Central memory CD8-positive, alpha-beta T cell (primary cell): ENCODE data around the gene PPP4R1.
"Not testable (repeated sequence)": the region's sequence is repeated elsewhere in the genome, so short reads cannot be mapped to it uniquely, and the experiment has no call there.

Source experiments
- ATAC-seq: fragments of 150-1000 bp; cut with Tn5 transposase; replicated peaks from 2 replicates; pipeline ENCODE4 v1.10.0; 2022; ENCODE audit warnings: mild to moderate bottlenecking, moderate FRiP score, moderate number of reproducible peaks; ENCODE audit not compliant: poor library complexity, severe bottlenecking; ENCODE audit errors: extremely low read depth
- DNase-seq, 2 donors: peaks; one replicate each; pipeline ENCODE4 v3.0.0; 2021; ENCODE audit warnings: low spot score in 2 of 2
- H3K27ac Mint-ChIP-seq: one replicate; pipeline ENCODE4 v1.8.0; 2022; ENCODE audit warnings: low read depth, mild to moderate bottlenecking, moderate library complexity, mixed read lengths
- H3K27me3 Mint-ChIP-seq: one replicate; pipeline ENCODE4 v1.8.0; 2022; ENCODE audit warnings: mixed read lengths
- H3K36me3 Mint-ChIP-seq: one replicate; pipeline ENCODE4 v1.8.0; 2022; ENCODE audit warnings: mild to moderate bottlenecking, moderate library complexity, mixed read lengths; ENCODE audit not compliant: insufficient read depth
- H3K4me1 Mint-ChIP-seq: one replicate; pipeline ENCODE4 v1.8.0; 2022; ENCODE audit warnings: mixed read lengths
- H3K4me3 Mint-ChIP-seq: one replicate; pipeline ENCODE4 v1.8.0; 2022; ENCODE audit warnings: mild to moderate bottlenecking, moderate library complexity, mixed read lengths
- H3K9me3 Mint-ChIP-seq: one replicate; pipeline ENCODE4 v1.8.0; 2022; ENCODE audit warnings: mixed read lengths

The PPP4R1 gene

GRCh38 chr18:9617006-9617542 lies 2.7 kb upstream of the PPP4R1 start:
- H3K27ac Mint-ChIP-seq, result no peak overlapping the region
- ATAC-seq (no peak), DNase-seq (no peak)
- no peaks in the 10 kb centered on the region for H3K27me3 Mint-ChIP-seq
- H3K36me3 Mint-ChIP-seq, result peaks cover 6% of the 10 kb centered on the region
- H3K4me1 Mint-ChIP-seq, result peaks cover 34% of the 10 kb centered on the region
- H3K4me3 Mint-ChIP-seq, result no peak overlapping the region
- no peaks in the 10 kb centered on the region for H3K9me3 Mint-ChIP-seq

GRCh38 chr18:9616049-9616448 lies 1.7 kb upstream of the PPP4R1 start:
- no peaks in the 10 kb centered on the region for H3K27me3 Mint-ChIP-seq
- H3K27ac Mint-ChIP-seq, result no peak overlapping the region
- H3K4me1 Mint-ChIP-seq, result peaks cover 42% of the 10 kb centered on the region
- no peak for DNase-seq
- H3K9me3 Mint-ChIP-seq, result no peaks in the 10 kb centered on the region
- ATAC-seq, result no peak
- peaks cover 10% of the 10 kb centered on the region for H3K36me3 Mint-ChIP-seq
- H3K4me3 Mint-ChIP-seq, result peak overlapping the region; percentile 92

GRCh38 chr18:9615280-9615797 lies 980 bp upstream of the PPP4R1 start:
- no peaks in the 10 kb centered on the region for H3K9me3 Mint-ChIP-seq
- no peaks in the 10 kb centered on the region for H3K27me3 Mint-ChIP-seq
- H3K4me3 Mint-ChIP-seq, result peak overlapping the region; percentile 92
- no peak for DNase-seq
- H3K36me3 Mint-ChIP-seq, result peaks cover 16% of the 10 kb centered on the region
- H3K4me1 Mint-ChIP-seq, result peaks cover 45% of the 10 kb centered on the region
- no peak for ATAC-seq
- peak overlapping the region; percentile 74 for H3K27ac Mint-ChIP-seq

GRCh38 chr18:9613550-9614400 lies 584 bp downstream of the PPP4R1 start:
- Mint-ChIP-seq H3K9me3 (no peaks in the 10 kb centered on the region), H3K27me3 (no peaks in the 10 kb centered on the region), H3K36me3 (peaks cover 17% of the 10 kb centered on the region), H3K27ac (peak overlapping the region; percentile 93), H3K4me1 (peaks cover 44% of the 10 kb centered on the region), H3K4me3 (peak overlapping the region; percentile 92)
- peak in 1 of 2 donors; percentile 12 for DNase-seq
- peak; percentile 22 for ATAC-seq

- DNase-seq, result no peak
- Mint-ChIP-seq H3K9me3 (no peaks in the 10 kb centered on the region), H3K36me3 (peaks cover 17% of the 10 kb centered on the region), H3K27ac (peak overlapping the region; percentile 93), H3K27me3 (no peaks in the 10 kb centered on the region), H3K4me1 (peaks cover 52% of the 10 kb centered on the region), H3K4me3 (peak overlapping the region; percentile 92)
- ATAC-seq, result peak; percentile 36
Measured at GRCh38 chr18:9612977-9613376, 1.4 kb downstream of the PPP4R1 start.

- peaks cover 55% of the 10 kb centered on the region for H3K4me1 Mint-ChIP-seq
- peak overlapping the region; percentile 92 for H3K4me3 Mint-ChIP-seq
Measured at GRCh38 chr18:9612215-9612830, 2.0 kb downstream of the PPP4R1 start.

GRCh38 chr18:9609190-9609589 lies 5.2 kb downstream of the PPP4R1 start:
- Mint-ChIP-seq H3K36me3 (peaks cover 17% of the 10 kb centered on the region), H3K27me3 (no peaks in the 10 kb centered on the region), H3K27ac (no peak overlapping the region), H3K9me3 (no peaks in the 10 kb centered on the region), H3K4me1 (peaks cover 59% of the 10 kb centered on the region), H3K4me3 (no peak overlapping the region)
- ATAC-seq, result no peak
- no peak for DNase-seq

More at GRCh38 chr18:9612215-9612830, 2.0 kb downstream of the PPP4R1 start:
- Mint-ChIP-seq H3K36me3 (peaks cover 17% of the 10 kb centered on the region), H3K9me3 (no peaks in the 10 kb centered on the region), H3K27ac (no peak overlapping the region), H3K27me3 (no peaks in the 10 kb centered on the region)
- peak; percentile 65 for ATAC-seq
- DNase-seq, result peak in 1 of 2 donors; percentile 11

- DNase-seq, result no peak
- Mint-ChIP-seq H3K27me3 (no peaks in the 10 kb centered on the region), H3K36me3 (peaks cover 16% of the 10 kb centered on the region), H3K27ac (peak overlapping the region; percentile 26), H3K4me3 (no peak overlapping the region), H3K4me1 (peaks cover 61% of the 10 kb centered on the region), H3K9me3 (no peaks in the 10 kb centered on the region)
- ATAC-seq, result no peak
Measured at GRCh38 chr18:9608728-9609127, 5.6 kb downstream of the PPP4R1 start.

- ATAC-seq (no peak), DNase-seq (no peak)
- Mint-ChIP-seq H3K27ac (peak overlapping the region; percentile 26), H3K27me3 (no peaks in the 10 kb centered on the region), H3K36me3 (peaks cover 15% of the 10 kb centered on the region), H3K9me3 (no peaks in the 10 kb centered on the region), H3K4me1 (peaks cover 57% of the 10 kb centered on the region), H3K4me3 (no peak overlapping the region)
Measured at GRCh38 chr18:9608298-9608697, 6.1 kb downstream of the PPP4R1 start.

GRCh38 chr18:9607111-9607510 lies 7.2 kb downstream of the PPP4R1 start:
- peaks cover 45% of the 10 kb centered on the region for H3K4me1 Mint-ChIP-seq
- H3K9me3 Mint-ChIP-seq, H3K27ac Mint-ChIP-seq, ATAC-seq, H3K27me3 Mint-ChIP-seq, H3K4me3 Mint-ChIP-seq, DNase-seq: not testable (repeated sequence)
- H3K36me3 Mint-ChIP-seq, result peaks cover 14% of the 10 kb centered on the region

GRCh38 chr18:9606039-9606438 lies 8.3 kb downstream of the PPP4R1 start:
- DNase-seq (no peak), ATAC-seq (no peak)
- H3K27ac Mint-ChIP-seq, result no peak overlapping the region
- H3K4me1 Mint-ChIP-seq, result peaks cover 37% of the 10 kb centered on the region
- H3K9me3 Mint-ChIP-seq, result no peaks in the 10 kb centered on the region
- H3K27me3 Mint-ChIP-seq, result no peaks in the 10 kb centered on the region
- peaks cover 9% of the 10 kb centered on the region for H3K36me3 Mint-ChIP-seq
- no peak overlapping the region for H3K4me3 Mint-ChIP-seq

GRCh38 chr18:9604348-9604747 lies 10.0 kb downstream of the PPP4R1 start:
- Mint-ChIP-seq H3K36me3 (peaks cover 3% of the 10 kb centered on the region), H3K4me1 (peaks cover 33% of the 10 kb centered on the region), H3K4me3 (no peak overlapping the region), H3K27ac (no peak overlapping the region), H3K27me3 (no peaks in the 10 kb centered on the region), H3K9me3 (no peaks in the 10 kb centered on the region)
- ATAC-seq, result no peak
- DNase-seq, result no peak
